ENCODE data around the gene GPRIN2. TPM values are rescaled to one million over a fixed set of nuclear protein-coding genes. Genes with fewer than 3 reads are reported as not detected.
A peak's percentile ranks its signal among the peaks of the same experiment; 100 is the strongest.

The GPRIN2 gene
- total RNA-seq, 1 experiment from 2014 or later, result 3.7 TPM

DNA sequence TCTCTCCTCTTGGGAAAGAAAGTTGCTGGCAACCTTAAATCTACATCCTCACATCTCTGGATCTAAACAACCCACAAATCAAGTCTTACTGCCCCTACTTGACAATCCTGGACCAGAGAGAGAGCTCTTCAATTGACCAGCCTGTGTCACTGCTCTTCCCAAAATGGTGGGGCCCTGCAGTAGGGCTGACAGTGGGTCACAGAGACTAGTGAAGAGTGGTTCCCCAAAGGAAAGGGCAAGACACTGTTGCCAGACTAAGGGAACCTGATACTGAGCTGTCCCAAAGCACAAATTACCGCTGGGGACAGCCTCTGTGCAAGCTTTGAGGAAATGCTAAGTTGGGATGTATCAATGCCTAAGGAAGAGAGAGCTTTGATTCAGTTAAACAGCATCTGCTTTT is 4.5 kb upstream of the GPRIN2 start:
- Histone ChIP-seq H3K9me3 (no peaks in the 10 kb centered on the region), H3K4me3 (ENCODE audit: low read depth, low read length) (no peak overlapping the region), H3K27me3 (replicated peaks; ENCODE audit: control insufficient read depth, insufficient read depth, low read length) (no peaks in the 10 kb centered on the region), H3K36me3 (ENCODE audit: control insufficient read depth, insufficient read depth, low read length) (no peaks in the 10 kb centered on the region), H3K4me1 (peaks cover 26% of the 10 kb centered on the region)
- no peak overlapping the region for H3K4me3 Mint-ChIP-seq (ENCODE audit: unreplicated experiment)
- DNase-seq, result peak in 1 of 2 experiments; percentile 26
- TF ChIP-seq, protein P1, sequence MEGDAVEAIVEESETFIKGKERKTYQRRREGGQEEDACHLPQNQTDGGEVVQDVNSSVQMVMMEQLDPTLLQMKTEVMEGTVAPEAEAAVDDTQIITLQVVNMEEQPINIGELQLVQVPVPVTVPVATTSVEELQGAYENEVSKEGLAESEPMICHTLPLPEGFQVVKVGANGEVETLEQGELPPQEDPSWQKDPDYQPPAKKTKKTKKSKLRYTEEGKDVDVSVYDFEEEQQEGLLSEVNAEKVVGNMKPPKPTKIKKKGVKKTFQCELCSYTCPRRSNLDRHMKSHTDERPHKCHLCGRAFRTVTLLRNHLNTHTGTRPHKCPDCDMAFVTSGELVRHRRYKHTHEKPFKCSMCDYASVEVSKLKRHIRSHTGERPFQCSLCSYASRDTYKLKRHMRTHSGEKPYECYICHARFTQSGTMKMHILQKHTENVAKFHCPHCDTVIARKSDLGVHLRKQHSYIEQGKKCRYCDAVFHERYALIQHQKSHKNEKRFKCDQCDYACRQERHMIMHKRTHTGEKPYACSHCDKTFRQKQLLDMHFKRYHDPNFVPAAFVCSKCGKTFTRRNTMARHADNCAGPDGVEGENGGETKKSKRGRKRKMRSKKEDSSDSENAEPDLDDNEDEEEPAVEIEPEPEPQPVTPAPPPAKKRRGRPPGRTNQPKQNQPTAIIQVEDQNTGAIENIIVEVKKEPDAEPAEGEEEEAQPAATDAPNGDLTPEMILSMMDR (IDR thresholded peaks at IDR 0.05; ENCODE audit: insufficient read depth in 1 of 2, low read depth in 1 of 2, low read length in 1 of 2, severe bottlenecking in 1 of 2, unreplicated experiment in 1 of 2), result no peak
- BruUV-seq (replicated peaks), result no TSS peak
- ChIA-PET POLR2A (no interaction called here), CTCF (interaction anchor here (0.6 to 1.9 kb wide), 2 partner anchors 9 to 38 kb away, joined by 3 to 5 read pairs; no protein-coding TSS in a partner anchor)
- intact Hi-C loops (cut with micrococcal nuclease; ENCODE audit: unreplicated experiment), result no loop called here
- H3K27ac Mint-ChIP-seq (ENCODE audit: unreplicated experiment), result no peak overlapping the region
- peaks cover 6% of the 10 kb centered on the region for H3K36me3 Mint-ChIP-seq (ENCODE audit: insufficient read depth, unreplicated experiment)
- no peaks in the 10 kb centered on the region for H3K9me3 Mint-ChIP-seq (ENCODE audit: unreplicated experiment)
- H3K27me3 Mint-ChIP-seq (ENCODE audit: insufficient read depth, unreplicated experiment), result no peaks in the 10 kb centered on the region
- H3K4me1 Mint-ChIP-seq (ENCODE audit: low read depth, unreplicated experiment), result no peaks in the 10 kb centered on the region

DNA sequence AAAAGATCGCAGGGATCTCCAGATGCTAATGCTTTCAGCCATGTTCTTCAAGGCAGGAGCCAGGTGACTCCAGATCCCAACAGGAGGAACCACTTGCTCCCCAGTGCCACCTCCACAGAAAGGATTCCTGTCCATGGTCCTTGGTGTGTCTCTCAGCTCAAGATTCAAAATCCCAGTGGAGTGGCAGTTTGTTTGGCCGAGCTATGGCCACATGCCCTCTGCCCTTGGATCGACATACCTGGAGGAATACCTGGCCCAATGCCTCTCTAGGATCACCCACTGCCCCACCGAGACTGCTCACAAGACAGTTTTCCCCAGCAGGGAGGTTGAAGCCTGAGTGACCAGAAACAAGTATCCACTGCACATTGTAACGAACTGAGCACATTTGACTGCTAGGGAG is 3.9 kb upstream of the GPRIN2 start:
- H3K9me3 Mint-ChIP-seq (ENCODE audit: unreplicated experiment), result no peaks in the 10 kb centered on the region
- intact Hi-C loops (cut with micrococcal nuclease; ENCODE audit: unreplicated experiment), result no loop called here
- Histone ChIP-seq H3K36me3 (ENCODE audit: control insufficient read depth, insufficient read depth, low read length) (no peaks in the 10 kb centered on the region), H3K27me3 (replicated peaks; ENCODE audit: control insufficient read depth, insufficient read depth, low read length) (no peaks in the 10 kb centered on the region), H3K9me3 (no peaks in the 10 kb centered on the region), H3K4me1 (peaks cover 32% of the 10 kb centered on the region), H3K4me3 (ENCODE audit: low read depth, low read length) (no peak overlapping the region)
- no peak overlapping the region for H3K27ac Mint-ChIP-seq (ENCODE audit: unreplicated experiment)
- peaks cover under 1% of the 10 kb centered on the region for H3K36me3 Mint-ChIP-seq (ENCODE audit: insufficient read depth, unreplicated experiment)
- no peaks in the 10 kb centered on the region for H3K27me3 Mint-ChIP-seq (ENCODE audit: insufficient read depth, unreplicated experiment)
- peak; percentile 13 to 36 for DNase-seq
- ChIA-PET CTCF (interaction anchor here (0.6 to 1.9 kb wide), 5 partner anchors 9 to 1627 kb away, joined by 3 to 7 read pairs (median 3); no protein-coding TSS in a partner anchor), POLR2A (no interaction called here)
- H3K4me3 Mint-ChIP-seq (ENCODE audit: unreplicated experiment), result no peak overlapping the region
- H3K4me1 Mint-ChIP-seq (ENCODE audit: low read depth, unreplicated experiment), result no peaks in the 10 kb centered on the region
- no TSS peak for BruUV-seq (replicated peaks)
- TF ChIP-seq, protein P1 (IDR thresholded peaks at IDR 0.05; ENCODE audit: insufficient read depth in 1 of 2, low read depth in 1 of 2, low read length in 1 of 2, severe bottlenecking in 1 of 2, unreplicated experiment in 1 of 2), result no peak

DNA sequence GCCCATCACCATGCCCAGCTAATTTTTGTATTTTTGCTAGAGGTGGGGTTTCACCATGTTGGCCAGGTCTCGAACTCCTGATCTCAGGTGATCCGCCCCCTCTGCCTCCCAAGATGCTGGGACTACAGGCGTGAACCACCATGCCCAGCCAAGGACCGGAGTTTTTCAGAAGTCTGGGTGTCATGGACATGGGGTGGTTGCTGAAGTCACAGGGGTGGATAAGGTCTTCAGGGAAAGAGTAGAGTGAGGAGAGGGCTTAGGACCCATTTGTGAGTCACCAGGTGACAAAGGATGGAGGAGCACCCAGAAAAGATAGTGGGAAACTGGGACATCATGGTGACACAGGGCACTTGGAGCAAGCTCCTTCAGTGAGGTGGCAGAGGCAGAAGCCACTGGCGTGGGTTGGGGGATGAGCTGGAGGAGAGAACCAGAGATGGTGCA is 2.8 kb upstream of the GPRIN2 start:
- H3K27ac Mint-ChIP-seq (ENCODE audit: unreplicated experiment), result no peak overlapping the region
- H3K4me1 Mint-ChIP-seq (ENCODE audit: low read depth, unreplicated experiment), result no peaks in the 10 kb centered on the region
- peaks cover 35% of the 10 kb centered on the region for H3K4me1 ChIP-seq
- H3K4me3 Mint-ChIP-seq (ENCODE audit: unreplicated experiment), result no peak overlapping the region
- H3K27me3 ChIP-seq (replicated peaks; ENCODE audit: control insufficient read depth, insufficient read depth, low read length), result no peaks in the 10 kb centered on the region
- no peaks in the 10 kb centered on the region for H3K36me3 Mint-ChIP-seq (ENCODE audit: insufficient read depth, unreplicated experiment)
- no peaks in the 10 kb centered on the region for H3K27me3 Mint-ChIP-seq (ENCODE audit: insufficient read depth, unreplicated experiment)
- H3K9me3 ChIP-seq, result no peaks in the 10 kb centered on the region
- DNase-seq, result peak; percentile 20 to 39
- POLR2A ChIA-PET, result interaction anchor here (1.0 kb wide), 1 partner anchor 19 kb away, joined by 4 read pairs; no protein-coding TSS in a partner anchor
- H3K36me3 ChIP-seq (ENCODE audit: control insufficient read depth, insufficient read depth, low read length), result no peaks in the 10 kb centered on the region
- intact Hi-C loops (cut with micrococcal nuclease; ENCODE audit: unreplicated experiment), result no loop called here
- TF ChIP-seq, protein P1 (IDR thresholded peaks at IDR 0.05; ENCODE audit: insufficient read depth in 1 of 2, low read depth in 1 of 2, low read length in 1 of 2, severe bottlenecking in 1 of 2, unreplicated experiment in 1 of 2), result no peak
- H3K4me3 ChIP-seq (ENCODE audit: low read depth, low read length), result no peak overlapping the region
- H3K9me3 Mint-ChIP-seq (ENCODE audit: unreplicated experiment), result no peaks in the 10 kb centered on the region
- CTCF ChIA-PET, result interaction anchor here (0.9 to 1.9 kb wide), 7 partner anchors 7 to 1217 kb away, joined by 3 to 8 read pairs (median 5); no protein-coding TSS in a partner anchor
- no TSS peak for BruUV-seq (replicated peaks)
